Endodermal cell (in vitro differentiated cells): ENCODE data around the gene KCP. TPM values are rescaled to one million over a fixed set of nuclear protein-coding genes. Genes with fewer than 3 reads are reported as not detected.

Experiments
- DNase-seq: peaks from one replicate; pipeline ENCODE4 v3.0.0-alpha.2; 2017
- H3K27ac ChIP-seq: 2 replicates; pipeline ENCODE4 v1.5.1; 2013; ENCODE audit warnings: mild to moderate bottlenecking, low read depth, low read length, moderate library complexity
- H3K27me3 ChIP-seq: 2 replicates; pipeline ENCODE4 v1.6.1; 2013; ENCODE audit warnings: mild to moderate bottlenecking, low read length, moderate library complexity; ENCODE audit not compliant: insufficient read depth, control insufficient read depth, poor library complexity, severe bottlenecking
- H3K36me3 ChIP-seq: 2 replicates; pipeline ENCODE4 v1.7.0; 2013; ENCODE audit warnings: mild to moderate bottlenecking, low read length, moderate library complexity; ENCODE audit not compliant: control insufficient read depth, insufficient read depth
- H3K4me1 ChIP-seq: one replicate; pipeline ENCODE4 v1.7.0; 2013; ENCODE audit warnings: low read length; ENCODE audit not compliant: control insufficient read depth, insufficient read depth
- H3K4me3 ChIP-seq: 2 replicates; pipeline ENCODE4 v1.5.1; 2013; ENCODE audit warnings: mild to moderate bottlenecking, low read length, moderate library complexity
- H3K9ac ChIP-seq: 2 replicates; pipeline ENCODE4 v1.6.1; 2013; ENCODE audit warnings: mild to moderate bottlenecking, low read length, moderate library complexity; ENCODE audit not compliant: poor library complexity, severe bottlenecking; ENCODE audit errors: extremely low read depth
- H3K9me3 ChIP-seq: 2 replicates; pipeline ENCODE4 v1.6.1; 2013; ENCODE audit warnings: mild to moderate bottlenecking, low read length, moderate library complexity; ENCODE audit not compliant: control insufficient read depth
- H3K27ac Mint-ChIP-seq: 2 replicates; pipeline ENCODE4 v1.8.0; 2020; ENCODE audit warnings: mixed read lengths
- H3K27me3 Mint-ChIP-seq: 2 replicates; pipeline ENCODE4 v1.8.0; 2021; ENCODE audit warnings: mild to moderate bottlenecking, mixed read lengths; ENCODE audit not compliant: insufficient read depth
- H3K36me3 Mint-ChIP-seq: 2 replicates; pipeline ENCODE4 v1.8.0; 2020; ENCODE audit warnings: low read depth, mixed read lengths
- H3K4me1 Mint-ChIP-seq: 2 replicates; pipeline ENCODE4 v1.8.0; 2020; ENCODE audit warnings: mixed read lengths
- H3K4me3 Mint-ChIP-seq: 2 replicates; pipeline ENCODE4 v1.8.0; 2020; ENCODE audit warnings: mild to moderate bottlenecking, moderate library complexity, mixed read lengths
- H3K9me3 Mint-ChIP-seq: 2 replicates; pipeline ENCODE4 v1.8.0; 2020; ENCODE audit warnings: mild to moderate bottlenecking, mixed read lengths
- WGBS, 2 experiments: methylation state at CpG; one replicate each; pipeline versions ENCODE4 v1.1.5 to v1.1.7; 2013; ENCODE audit warnings: missing lambda C conversion rate in 2 of 2, mixed read lengths in 1 of 2; ENCODE audit not compliant: insufficient coverage in 1 of 2, insufficient read length in 1 of 2; 5-methylcytosine and 5-hydroxymethylcytosine counted together
- total RNA-seq, 2 donors: library from RNA; stranded (reverse); fragmentation: NEBNext Ultra II Directional in 1 of 2; extraction: Animal tissue kit (Norgen Biotek cat#: 25700) in 1 of 2; gene quantifications; 2 replicates in 1 of 2; 3 replicates in 1 of 2; pipeline ENCODE4 v1.2.1, GENCODE V29; 2021
- TF ChIP-seq, protein P1 (sequence below): fragments of 200-600 bp; sonication (generic); conservative IDR thresholded peaks from 2 replicates; pipeline ENCODE4 v1.5.0; 2021; ENCODE audit warnings: antibody characterized with exemption, mild to moderate bottlenecking

Gene KCP
- total RNA-seq, 2 donors from 2014 or later, result 21.1 to 33.3 TPM

DNA sequence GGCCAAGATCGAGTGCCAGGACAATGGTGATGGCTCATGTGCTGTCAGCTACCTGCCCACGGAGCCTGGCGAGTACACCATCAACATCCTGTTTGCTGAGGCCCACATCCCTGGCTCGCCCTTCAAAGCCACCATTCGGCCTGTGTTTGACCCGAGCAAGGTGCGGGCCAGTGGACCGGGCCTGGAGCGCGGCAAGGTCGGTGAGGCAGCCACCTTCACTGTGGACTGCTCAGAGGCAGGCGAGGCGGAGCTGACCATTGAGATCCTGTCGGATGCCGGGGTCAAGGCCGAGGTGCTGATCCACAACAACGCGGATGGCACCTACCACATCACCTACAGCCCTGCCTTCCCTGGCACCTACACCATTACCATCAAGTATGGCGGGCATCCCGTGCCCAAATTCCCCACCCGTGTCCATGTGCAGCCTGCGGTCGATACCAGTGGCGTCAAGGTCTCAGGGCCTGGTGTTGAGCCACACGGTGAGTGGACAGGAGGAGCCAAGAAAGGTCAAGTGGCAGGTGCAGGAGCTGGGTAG, 65.7 kb downstream of the KCP start:
- Mint-ChIP-seq H3K4me1 (no peaks in the 10 kb centered on the region), H3K4me3 (no peak overlapping the region), H3K9me3 (no peaks in the 10 kb centered on the region), H3K27ac (no peak overlapping the region), H3K36me3 (peaks cover 1% of the 10 kb centered on the region), H3K27me3 (no peaks in the 10 kb centered on the region)
- Histone ChIP-seq H3K36me3 (peaks cover 7% of the 10 kb centered on the region), H3K4me1 (no peaks in the 10 kb centered on the region), H3K27ac (no peak overlapping the region), H3K9ac (no peak overlapping the region), H3K4me3 (no peak overlapping the region), H3K27me3 (no peaks in the 10 kb centered on the region), H3K9me3 (no peaks in the 10 kb centered on the region)
- no peak for DNase-seq
- TF ChIP-seq, protein P1, sequence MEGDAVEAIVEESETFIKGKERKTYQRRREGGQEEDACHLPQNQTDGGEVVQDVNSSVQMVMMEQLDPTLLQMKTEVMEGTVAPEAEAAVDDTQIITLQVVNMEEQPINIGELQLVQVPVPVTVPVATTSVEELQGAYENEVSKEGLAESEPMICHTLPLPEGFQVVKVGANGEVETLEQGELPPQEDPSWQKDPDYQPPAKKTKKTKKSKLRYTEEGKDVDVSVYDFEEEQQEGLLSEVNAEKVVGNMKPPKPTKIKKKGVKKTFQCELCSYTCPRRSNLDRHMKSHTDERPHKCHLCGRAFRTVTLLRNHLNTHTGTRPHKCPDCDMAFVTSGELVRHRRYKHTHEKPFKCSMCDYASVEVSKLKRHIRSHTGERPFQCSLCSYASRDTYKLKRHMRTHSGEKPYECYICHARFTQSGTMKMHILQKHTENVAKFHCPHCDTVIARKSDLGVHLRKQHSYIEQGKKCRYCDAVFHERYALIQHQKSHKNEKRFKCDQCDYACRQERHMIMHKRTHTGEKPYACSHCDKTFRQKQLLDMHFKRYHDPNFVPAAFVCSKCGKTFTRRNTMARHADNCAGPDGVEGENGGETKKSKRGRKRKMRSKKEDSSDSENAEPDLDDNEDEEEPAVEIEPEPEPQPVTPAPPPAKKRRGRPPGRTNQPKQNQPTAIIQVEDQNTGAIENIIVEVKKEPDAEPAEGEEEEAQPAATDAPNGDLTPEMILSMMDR, result no peak
- 94 to 97% methylated on average over 22 to 25 of the region's 25 CpGs for WGBS, 2 experiments

DNA sequence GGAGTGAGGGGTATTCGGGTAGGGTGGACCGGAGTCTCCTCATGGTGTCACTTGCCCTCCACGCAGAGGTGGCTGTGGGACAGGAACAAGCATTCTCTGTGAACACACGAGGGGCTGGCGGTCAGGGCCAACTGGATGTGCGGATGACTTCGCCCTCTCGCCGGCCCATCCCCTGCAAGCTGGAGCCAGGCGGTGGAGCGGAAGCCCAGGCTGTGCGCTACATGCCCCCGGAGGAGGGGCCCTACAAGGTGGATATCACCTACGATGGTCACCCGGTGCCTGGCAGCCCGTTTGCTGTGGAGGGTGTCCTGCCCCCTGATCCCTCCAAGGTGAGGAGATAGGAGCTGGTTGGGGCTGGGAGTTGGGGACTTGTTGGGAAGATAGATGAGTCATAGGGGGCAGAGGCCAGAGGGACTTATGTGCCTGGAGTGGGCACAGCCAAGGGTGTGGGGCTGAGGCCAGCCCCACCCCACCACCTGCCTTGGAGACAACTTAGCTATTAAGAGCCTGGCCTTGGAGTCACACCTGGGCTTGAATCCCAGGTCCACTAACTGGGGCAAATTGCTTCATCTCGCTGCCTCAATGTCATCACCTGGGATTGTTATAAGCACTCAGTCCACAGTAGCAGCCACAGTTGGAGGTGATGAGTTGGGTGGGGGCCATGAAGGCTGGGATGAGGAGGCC, 66.4 kb downstream of the KCP start:
- no peak overlapping the region for H3K4me3 Mint-ChIP-seq

DNA sequence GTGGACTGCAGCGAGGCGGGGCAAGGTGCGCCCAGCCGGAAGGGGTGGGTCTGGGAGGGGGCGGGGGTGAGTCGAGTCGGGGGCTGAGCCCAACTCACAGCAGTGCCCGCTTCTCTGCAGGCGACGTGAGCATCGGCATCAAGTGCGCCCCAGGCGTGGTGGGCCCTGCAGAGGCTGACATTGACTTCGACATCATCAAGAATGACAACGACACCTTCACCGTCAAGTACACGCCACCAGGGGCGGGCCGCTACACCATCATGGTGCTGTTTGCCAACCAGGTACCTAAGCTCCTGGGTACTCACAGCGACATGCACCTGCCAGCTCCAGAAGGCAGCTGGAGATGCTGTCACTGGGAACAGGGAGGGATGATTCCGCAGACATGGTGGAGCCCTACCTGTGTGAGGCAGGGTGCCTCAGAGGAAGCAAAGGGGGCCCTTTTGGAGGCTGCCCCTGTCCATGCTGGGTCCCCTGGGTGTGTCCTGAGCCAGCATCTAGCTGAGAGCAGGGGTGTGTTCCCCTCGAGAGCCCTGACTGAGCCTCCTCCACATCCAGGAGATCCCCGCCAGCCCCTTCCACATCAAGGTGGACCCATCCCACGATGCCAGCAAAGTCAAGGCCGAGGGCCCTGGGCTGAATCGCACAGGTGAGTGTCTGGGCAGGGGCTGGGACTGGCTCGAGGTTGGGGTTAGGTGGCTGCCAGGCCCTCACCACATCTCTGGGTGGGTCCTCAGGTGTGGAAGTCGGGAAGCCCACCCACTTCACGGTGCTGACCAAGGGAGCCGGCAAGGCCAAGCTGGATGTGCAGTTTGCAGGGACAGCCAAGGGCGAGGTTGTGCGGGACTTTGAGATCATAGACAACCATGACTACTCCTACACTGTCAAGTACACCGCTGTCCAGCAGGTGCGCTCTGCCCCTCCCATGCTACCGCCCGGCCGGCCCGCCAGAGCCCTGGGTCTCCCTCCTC, 67.6 kb downstream of the KCP start:
- H3K9me3 Mint-ChIP-seq, result no peaks in the 10 kb centered on the region
- WGBS, 2 experiments, result 94 to 95% methylated on average over 31 to 37 of the region's 38 CpGs
- no peak overlapping the region for H3K4me3 Mint-ChIP-seq
- no peak overlapping the region for H3K4me3 ChIP-seq
- DNase-seq, result no peak
- H3K9me3 ChIP-seq, result no peaks in the 10 kb centered on the region
- peaks cover 10% of the 10 kb centered on the region for H3K36me3 ChIP-seq
- no peaks in the 10 kb centered on the region for H3K4me1 ChIP-seq
- H3K27me3 ChIP-seq, result no peaks in the 10 kb centered on the region
- peaks cover 1% of the 10 kb centered on the region for H3K36me3 Mint-ChIP-seq
- no peaks in the 10 kb centered on the region for H3K4me1 Mint-ChIP-seq
- no peak overlapping the region for H3K9ac ChIP-seq
- H3K27me3 Mint-ChIP-seq, result no peaks in the 10 kb centered on the region
- TF ChIP-seq, protein P1, result no peak
- no peak overlapping the region for H3K27ac ChIP-seq
- no peak overlapping the region for H3K27ac Mint-ChIP-seq

More for the DNA sequence above, 66.4 kb downstream of the KCP start:
- no peaks in the 10 kb centered on the region for H3K9me3 ChIP-seq
- no peaks in the 10 kb centered on the region for H3K27me3 ChIP-seq
- Mint-ChIP-seq H3K4me1 (no peaks in the 10 kb centered on the region), H3K27ac (no peak overlapping the region), H3K36me3 (peaks cover 1% of the 10 kb centered on the region), H3K9me3 (no peaks in the 10 kb centered on the region), H3K27me3 (no peaks in the 10 kb centered on the region)
- WGBS, 2 experiments, result 94 to 95% methylated on average over 12 to 17 of the region's 17 CpGs
- no peak overlapping the region for H3K27ac ChIP-seq
- no peaks in the 10 kb centered on the region for H3K4me1 ChIP-seq
- no peak overlapping the region for H3K9ac ChIP-seq
- peaks cover 7% of the 10 kb centered on the region for H3K36me3 ChIP-seq
- TF ChIP-seq, protein P1, result no peak
- no peak overlapping the region for H3K4me3 ChIP-seq
- DNase-seq, result no peak
